Lung (tissue), 12 donors: ENCODE results near the gene MCEMP1. TPM values are rescaled to one million over a fixed set of nuclear protein-coding genes. Genes with fewer than 3 reads are reported as not detected.

Experiments
- ATAC-seq: fragments of 200-7000 bp; cut with Tn5 transposase; one replicate; pipeline ENCODE4 v1.9.1; 2020; ENCODE audit warnings: moderate number of reproducible peaks; ENCODE audit not compliant: insufficient read depth, low FRiP score
- DNase-seq, 3 donors: peaks; one replicate each; pipeline ENCODE4 v3.0.0-alpha.2; 2013 to 2017
- H3K27ac ChIP-seq, 2 donors: one replicate each; pipeline ENCODE4 v1.5.1; 2013; ENCODE audit warnings: mild to moderate bottlenecking in 2 of 2, moderate library complexity in 2 of 2, control low read depth in 1 of 2, inconsistent platforms in 1 of 2, low read depth in 1 of 2, low read length in 1 of 2
- H3K27me3 ChIP-seq, 3 donors: one replicate each; pipeline ENCODE4 v1.5.1; 2013; ENCODE audit warnings: low read length in 2 of 3; ENCODE audit not compliant: control insufficient read depth in 3 of 3, insufficient read depth in 3 of 3
- H3K36me3 ChIP-seq, 4 donors: one replicate each; pipeline ENCODE4 v1.5.1; 2013; ENCODE audit warnings: low read length in 4 of 4, mild to moderate bottlenecking in 1 of 4, moderate library complexity in 1 of 4; ENCODE audit not compliant: control insufficient read depth in 4 of 4, insufficient read depth in 4 of 4
- H3K4me1 ChIP-seq, 5 donors: one replicate each; pipeline ENCODE4 v1.5.1; 2013; ENCODE audit warnings: low read length in 5 of 5, mild to moderate bottlenecking in 2 of 5, moderate library complexity in 1 of 5; ENCODE audit not compliant: control insufficient read depth in 5 of 5, insufficient read depth in 5 of 5
- H3K4me3 ChIP-seq: one replicate; pipeline ENCODE4 v1.5.1; 2013; ENCODE audit warnings: mild to moderate bottlenecking, control low read depth, moderate library complexity
- H3K9ac ChIP-seq, 2 donors: one replicate each; pipeline ENCODE4 v1.5.1; 2013; ENCODE audit warnings: low read length in 2 of 2, control low read depth in 1 of 2; ENCODE audit not compliant: insufficient read depth in 1 of 2
- H3K9me3 ChIP-seq, 4 donors: one replicate each; pipeline ENCODE4 v1.5.1; 2013; ENCODE audit warnings: low read length in 3 of 4, mild to moderate bottlenecking in 1 of 4, moderate library complexity in 1 of 4; ENCODE audit not compliant: control insufficient read depth in 4 of 4, insufficient read depth in 3 of 4
- CTCF ChIP-seq: IDR thresholded peaks from 2 replicates; pipeline ENCODE4 v1.5.1; 2012; ENCODE audit warnings: mild to moderate bottlenecking; ENCODE audit errors: control extremely low read depth, extremely low read depth
- WGBS, 2 donors: extraction: QIAGEN DNeasy Blood & Tissue Kit; methylation state at CpG; one replicate each; pipeline ENCODE4 v1.1.7; 2013; 5-methylcytosine and 5-hydroxymethylcytosine counted together
- polyA plus RNA-seq, 2 donors: library from polyadenylated mRNA; stranded (reverse); fragments of 200-250 nt; gene quantifications; one replicate each; pipeline ENCODE4 v1.2.1, GENCODE V29; 2013
- total RNA-seq, 2 donors: library from RNA; depleted of rRNA in 1 of 2; stranded (reverse); fragments of >200 nt in 1 of 2; gene quantifications; one replicate each; pipeline ENCODE4 v1.2.1, GENCODE V29; 2014 to 2021
- donor health status: control.
- donor health status: control.
- donor health status: Bipolar disorder and iron deficiency.
- donor health status: healthy.
- donor health status: DM: yes; HTN: yes; CAD: no.

Gene MCEMP1
- total and polyA plus RNA-seq, 4 donors: 2.5 to 298 (median 50.1) TPM

- H3K27me3 ChIP-seq: peaks cover 0 to 3% (median 0%) of the 10 kb centered on the region in 3 donors
Observed at GRCh38 chr19:7647156-7647555, 29.7 kb upstream of the MCEMP1 start.

GRCh38 chr19:7648265-7649014 is 28.4 kb upstream of the MCEMP1 start:
- WGBS, 2 donors: 85 to 92% methylated on average over 15 of the region's 15 CpGs
- DNase-seq (no peak), ATAC-seq (no peak)
- Histone ChIP-seq H3K27ac (no peak overlapping the region), H3K4me1 (peaks cover 0 to 5% (median 3%) of the 10 kb centered on the region in 5 donors), H3K4me3 (no peak overlapping the region), H3K36me3 (peaks cover 0 to 14% (median 0%) of the 10 kb centered on the region in 4 donors), H3K9ac (no peak overlapping the region), H3K27me3 (peaks cover 0 to 3% (median 0%) of the 10 kb centered on the region in 3 donors), H3K9me3 (no peaks in the 10 kb centered on the region)
- TF ChIP-seq CTCF: no peak

More at GRCh38 chr19:7647156-7647555, 29.7 kb upstream of the MCEMP1 start:
- no peak overlapping the region for H3K9ac ChIP-seq
- no peak for ATAC-seq
- H3K27ac ChIP-seq: no peak overlapping the region
- H3K4me3 ChIP-seq: no peak overlapping the region
- DNase-seq: no peak
- 93 to 97% methylated on average over 26 of the region's 26 CpGs for WGBS, 2 donors
- peaks cover 0 to 23% (median 0%) of the 10 kb centered on the region in 4 donors for H3K36me3 ChIP-seq
- no peak for TF ChIP-seq CTCF
- peaks cover 0 to 4% (median under 1%) of the 10 kb centered on the region in 5 donors for H3K4me1 ChIP-seq
- no peaks in the 10 kb centered on the region for H3K9me3 ChIP-seq

GRCh38 chr19:7650148-7650547 is 26.7 kb upstream of the MCEMP1 start:
- no peak for ATAC-seq
- TF ChIP-seq CTCF: no peak
- DNase-seq: no peak
- Histone ChIP-seq H3K4me1 (peaks cover 0 to 4% (median 1%) of the 10 kb centered on the region in 5 donors), H3K4me3 (no peak overlapping the region), H3K9me3 (no peaks in the 10 kb centered on the region), H3K27ac (no peak overlapping the region), H3K36me3 (peaks cover 0 to 14% (median 0%) of the 10 kb centered on the region in 4 donors), H3K27me3 (peaks cover 0 to 3% (median 0%) of the 10 kb centered on the region in 3 donors), H3K9ac (no peak overlapping the region)
- WGBS, 2 donors: 47 to 50% methylated on average over 2 of the region's 2 CpGs
